HG03097 (cell line): ENCODE results near the gene SLC35G6.
A peak's percentile ranks its signal among the peaks of the same experiment; 100 is the strongest.
"Not testable (repeated sequence)": the region's sequence is repeated elsewhere in the genome, so short reads cannot be mapped to it uniquely, and the experiment has no call there.

Experiments used
- ATAC-seq: cut with Tn5 transposase; IDR thresholded peaks from one replicate; pipeline ENCODE4 v1.9.1; 2021; ENCODE audit not compliant: unreplicated experiment, low FRiP score

Gene SLC35G6

GRCh38 chr17:7477392-7478275, 3.6 kb upstream of the SLC35G6 start:
- no peak for ATAC-seq

GRCh38 chr17:7478276-7479212, 2.7 kb upstream of the SLC35G6 start:
- no peak for ATAC-seq

- no peak for ATAC-seq
Measured at GRCh38 chr17:7479213-7480088, 1.8 kb upstream of the SLC35G6 start, which contains the start of gene ZBTB4. TSS of gene ZBTB4 (minus strand) at chr17:7479631. CDS start at chr17:7466801, 12,830 bp downstream.

- ATAC-seq = no peak
Measured at GRCh38 chr17:7480089-7480384, 1.2 kb upstream of the SLC35G6 start.

GRCh38 chr17:7481842-7482741, 846 bp downstream of the SLC35G6 start:
- not testable (repeated sequence) for ATAC-seq

- ATAC-seq = not testable (repeated sequence)
Measured at GRCh38 chr17:7482742-7483088, 1.5 kb downstream of the SLC35G6 start.

- peak; percentile 32 for ATAC-seq
Measured at GRCh38 chr17:7483255-7484066, 2.2 kb downstream of the SLC35G6 start.

GRCh38 chr17:7484067-7484918, 3.0 kb downstream of the SLC35G6 start, which contains the start of gene POLR2A:
TSS of gene POLR2A (plus strand) at chr17:7484366.
- ATAC-seq = peak; percentile 65

GRCh38 chr17:7484919-7485377, 3.7 kb downstream of the SLC35G6 start:
- ATAC-seq = no peak

- no peak for ATAC-seq
Measured at GRCh38 chr17:7486181-7486580, 4.9 kb downstream of the SLC35G6 start.

- ATAC-seq = no peak
Measured at GRCh38 chr17:7490144-7490543, 8.9 kb downstream of the SLC35G6 start.

GRCh38 chr17:7491583-7491982, 10.3 kb downstream of the SLC35G6 start:
- no peak for ATAC-seq

- ATAC-seq = no peak
Measured at GRCh38 chr17:7493941-7494340, 12.7 kb downstream of the SLC35G6 start.

GRCh38 chr17:7495906-7496434, 14.7 kb downstream of the SLC35G6 start:
- no peak for ATAC-seq

GRCh38 chr17:7496470-7497183, 15.4 kb downstream of the SLC35G6 start:
- no peak for ATAC-seq

GRCh38 chr17:7497228-7497627, 16.0 kb downstream of the SLC35G6 start:
- ATAC-seq = no peak

- no peak for ATAC-seq
Measured at GRCh38 chr17:7497636-7498035, 16.4 kb downstream of the SLC35G6 start.
